Loucy (cell line): Measurements from ENCODE around the gene KSR2.

Experiments used
- EZH2phosphoT487 ChIP-seq: fragments of 200-600 bp; IDR thresholded peaks from 2 replicates; pipeline ENCODE4 v1.6.1; 2018; ENCODE audit warnings: antibody characterized with exemption, mild to moderate bottlenecking, moderate library complexity, borderline replicate concordance
- TF ChIP-seq, protein P1 (sequence below): fragments of 200-600 bp; sonication (generic); conservative IDR thresholded peaks from 2 replicates; pipeline ENCODE4 v1.5.1; 2014; ENCODE audit warnings: mild to moderate bottlenecking, antibody characterized with exemption, low read length

GRCh38 chr12:117998719-117999118 is 29.9 kb upstream of the KSR2 start:
- TF ChIP-seq, protein P1, sequence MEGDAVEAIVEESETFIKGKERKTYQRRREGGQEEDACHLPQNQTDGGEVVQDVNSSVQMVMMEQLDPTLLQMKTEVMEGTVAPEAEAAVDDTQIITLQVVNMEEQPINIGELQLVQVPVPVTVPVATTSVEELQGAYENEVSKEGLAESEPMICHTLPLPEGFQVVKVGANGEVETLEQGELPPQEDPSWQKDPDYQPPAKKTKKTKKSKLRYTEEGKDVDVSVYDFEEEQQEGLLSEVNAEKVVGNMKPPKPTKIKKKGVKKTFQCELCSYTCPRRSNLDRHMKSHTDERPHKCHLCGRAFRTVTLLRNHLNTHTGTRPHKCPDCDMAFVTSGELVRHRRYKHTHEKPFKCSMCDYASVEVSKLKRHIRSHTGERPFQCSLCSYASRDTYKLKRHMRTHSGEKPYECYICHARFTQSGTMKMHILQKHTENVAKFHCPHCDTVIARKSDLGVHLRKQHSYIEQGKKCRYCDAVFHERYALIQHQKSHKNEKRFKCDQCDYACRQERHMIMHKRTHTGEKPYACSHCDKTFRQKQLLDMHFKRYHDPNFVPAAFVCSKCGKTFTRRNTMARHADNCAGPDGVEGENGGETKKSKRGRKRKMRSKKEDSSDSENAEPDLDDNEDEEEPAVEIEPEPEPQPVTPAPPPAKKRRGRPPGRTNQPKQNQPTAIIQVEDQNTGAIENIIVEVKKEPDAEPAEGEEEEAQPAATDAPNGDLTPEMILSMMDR = no peak
- TF ChIP-seq EZH2phosphoT487 = no peak
